ENCODE data around the gene CTXN1. TPM values are rescaled to one million over a fixed set of nuclear protein-coding genes. Genes with fewer than 3 reads are reported as not detected.

The CTXN1 gene
- total RNA-seq, result 4.1 and 5.5 TPM in 2 replicates

GRCh38 chr19:7926021-7926726 is at the start of gene CTXN1:
Gene CTXN1, minus strand, starts transcription at chr19:7926135. Its CDS starts 597 bp downstream, at chr19:7925538.

GRCh38 chr19:7943444-7944176 is 17.7 kb upstream of the CTXN1 start, which contains the start of gene TIMM44:
Gene TIMM44, minus strand, starts transcription at chr19:7943666. Its CDS starts 15 bp downstream, at chr19:7943651.

GRCh38 chr19:7919610-7920518 is 6.1 kb downstream of the CTXN1 start, which contains the start of gene SNAPC2:
Gene SNAPC2, plus strand, starts transcription at chr19:7920338. Its CDS starts 29 bp downstream, at chr19:7920367.

GRCh38 chr19:7914598-7915045 is 11.3 kb downstream of the CTXN1 start, which contains the start of gene TGFBR3L:
Gene TGFBR3L, plus strand, starts transcription at chr19:7914830.

GRCh38 chr19:7903244-7904073 is 22.5 kb downstream of the CTXN1 start, which contains the start of gene MAP2K7:
Gene MAP2K7, plus strand, starts transcription at chr19:7903877. Its CDS starts 68 bp downstream, at chr19:7903945.

GRCh38 chr19:7888145-7888825 is 37.6 kb downstream of the CTXN1 start, which contains the start of gene LRRC8E:
Gene LRRC8E, plus strand, starts transcription at chr19:7888510. Its CDS starts 7,094 bp downstream, at chr19:7895604.

Other genes starting within 250 kb of the CTXN1 start
- not detected in 2 replicates for gene MCEMP1, start 249.0 kb downstream of the CTXN1 start, total RNA-seq
- gene TRAPPC5, start 245.3 kb downstream of the CTXN1 start, total RNA-seq, result 129 and 159 TPM in 2 replicates
- not detected in 2 replicates for gene FCER2, start 224.0 kb downstream of the CTXN1 start, total RNA-seq
- gene CLEC4G, start 194.0 kb downstream of the CTXN1 start, total RNA-seq, result not detected in 2 replicates
- gene CD209, start 178.6 kb downstream of the CTXN1 start, total RNA-seq, result not detected in 2 replicates
- 0.20 TPM in 1 of 2 replicates, not detected in the other for gene CLEC4M, start 162.9 kb downstream of the CTXN1 start, total RNA-seq
- gene EVI5L, start 95.9 kb downstream of the CTXN1 start, total RNA-seq, result 19.7 and 21.1 TPM in 2 replicates
- not detected in 2 replicates for gene PRR36, start 51.7 kb downstream of the CTXN1 start, total RNA-seq
- 1.00 and 1.4 TPM in 2 replicates for gene LRRC8E, start 37.6 kb downstream of the CTXN1 start, total RNA-seq
- gene MAP2K7, start 22.3 kb downstream of the CTXN1 start, total RNA-seq, result 7.8 and 9.3 TPM in 2 replicates
- gene TGFBR3L, start 11.3 kb downstream of the CTXN1 start, total RNA-seq, result not detected in 2 replicates
- 33.9 and 41.0 TPM in 2 replicates for gene SNAPC2, start 5.8 kb downstream of the CTXN1 start, total RNA-seq
- 60.7 and 70.1 TPM in 2 replicates for gene TIMM44, start 17.5 kb upstream of the CTXN1 start, total RNA-seq
- 47.4 and 49.6 TPM in 2 replicates for gene ELAVL1, start 79.5 kb upstream of the CTXN1 start, total RNA-seq
- not detected in 2 replicates for gene CCL25, start 126.6 kb upstream of the CTXN1 start, total RNA-seq
- gene FBN3, start 223.5 kb upstream of the CTXN1 start, total RNA-seq, result not detected in 2 replicates